NCI-H1105 treated with DMSO at 0.1 percent for 48 hours (cell line): Measurements from ENCODE around the gene YWHAG.
"Not testable (repeated sequence)": the region's sequence is repeated elsewhere in the genome, so short reads cannot be mapped to it uniquely, and the experiment has no call there.

ENCODE experiments used
- DNase-seq: peaks from one replicate; lab custom pipeline; 2025; lab: John Stamatoyannopoulos, UW

YWHAG gene

GRCh38 chr7:76358481-76359110 lies at the start of gene YWHAG:
Gene YWHAG, minus strand, starts transcription at chr7:76358991. Its CDS starts 183 bp downstream, at chr7:76358808.
- peak; percentile 78 for DNase-seq

GRCh38 chr7:76408121-76408560 lies 49.4 kb upstream of the YWHAG start:
- no peak for DNase-seq

- DNase-seq, result no peak
These were observed 48.9 kb upstream of the YWHAG start for GRCh38 chr7:76407718-76408117.

- no peak for DNase-seq
These were observed 46.9 kb upstream of the YWHAG start for GRCh38 chr7:76405738-76406137.

- DNase-seq, result no peak
These were observed 45.1 kb upstream of the YWHAG start for GRCh38 chr7:76403780-76404494.

- DNase-seq, result not testable (repeated sequence)
These were observed 44.3 kb upstream of the YWHAG start for GRCh38 chr7:76403097-76403496.

GRCh38 chr7:76400248-76400647 lies 41.5 kb upstream of the YWHAG start:
- DNase-seq, result no peak

GRCh38 chr7:76397409-76398183 lies 38.8 kb upstream of the YWHAG start:
- DNase-seq, result no peak

GRCh38 chr7:76396864-76397263 lies 38.1 kb upstream of the YWHAG start:
- no peak for DNase-seq

GRCh38 chr7:76395965-76396726 lies 37.4 kb upstream of the YWHAG start:
- DNase-seq, result no peak

- DNase-seq, result not testable (repeated sequence)
These were observed 36.8 kb upstream of the YWHAG start for GRCh38 chr7:76395605-76395964.

- no peak for DNase-seq
These were observed 36.2 kb upstream of the YWHAG start for GRCh38 chr7:76394957-76395356.

GRCh38 chr7:76393116-76394031 lies 34.6 kb upstream of the YWHAG start:
- DNase-seq, result peak; percentile 88

- DNase-seq, result no peak
These were observed 33.8 kb upstream of the YWHAG start for GRCh38 chr7:76392531-76393115.

GRCh38 chr7:76390092-76390491 lies 31.3 kb upstream of the YWHAG start:
- DNase-seq, result no peak

GRCh38 chr7:76387789-76388188 lies 29.0 kb upstream of the YWHAG start:
- not testable (repeated sequence) for DNase-seq

GRCh38 chr7:76386691-76387260 lies 28.0 kb upstream of the YWHAG start:
- no peak for DNase-seq

GRCh38 chr7:76383089-76383944 lies 24.5 kb upstream of the YWHAG start:
- no peak for DNase-seq

- no peak for DNase-seq
These were observed 23.0 kb upstream of the YWHAG start for GRCh38 chr7:76381814-76382213.
